DOHH2 (cell line): ENCODE results near the gene TANC1.

Experiments
- EZH2phosphoT487 ChIP-seq: fragments of 200-600 bp; sonication (generic); IDR thresholded peaks from 2 replicates; pipeline ENCODE4 v1.6.1; 2017; ENCODE audit warnings: borderline replicate concordance, mild to moderate bottlenecking, antibody characterized with exemption, low read length, moderate library complexity, mixed read lengths
- TF ChIP-seq, protein P1 (sequence below): fragments of 200-600 bp; sonication (generic); IDR thresholded peaks from one replicate; pipeline ENCODE4 v1.5.1; 2014; ENCODE audit warnings: antibody characterized with exemption, mild to moderate bottlenecking, low read depth, low read length; ENCODE audit not compliant: poor library complexity, severe bottlenecking

DNA sequence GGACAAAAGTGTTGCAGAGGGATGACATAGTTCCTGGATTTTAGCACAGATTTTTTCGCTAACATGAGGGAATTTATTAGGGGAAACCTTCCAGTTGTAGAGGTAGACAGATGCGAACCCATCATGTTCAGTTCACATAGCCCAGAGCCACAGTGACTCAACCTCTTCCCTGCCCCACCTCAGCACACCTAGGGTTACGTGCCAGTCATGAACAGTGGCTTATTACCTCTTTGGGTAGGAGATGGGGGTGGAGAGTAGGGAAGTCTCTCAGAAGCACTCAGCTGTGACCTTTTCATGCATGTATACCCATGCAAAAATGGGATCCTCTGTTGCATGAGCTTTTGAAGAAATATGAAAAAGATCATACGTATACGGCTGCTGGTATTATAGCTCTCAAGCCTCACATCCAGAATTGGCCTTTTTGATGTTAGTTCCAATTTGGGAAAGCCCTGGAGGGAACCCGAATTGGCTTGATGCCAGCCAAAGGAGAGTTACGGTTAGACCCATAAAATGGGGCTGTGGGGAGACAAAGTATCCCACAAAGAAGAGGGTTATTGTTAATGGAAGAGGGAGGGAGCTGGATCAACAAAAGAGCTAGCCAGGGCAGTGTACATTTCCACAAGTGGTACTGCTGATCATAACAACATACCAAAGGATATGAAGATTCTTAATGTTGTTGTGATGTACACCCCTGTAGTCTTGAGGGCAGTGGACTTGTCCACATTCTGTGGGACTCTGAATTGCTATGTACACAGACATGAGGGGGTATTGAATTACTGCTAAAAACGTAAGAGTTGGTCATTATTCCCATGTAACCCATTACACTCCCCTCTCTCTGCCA, 4.9 kb downstream of the TANC1 start:
- TF ChIP-seq, protein P1, sequence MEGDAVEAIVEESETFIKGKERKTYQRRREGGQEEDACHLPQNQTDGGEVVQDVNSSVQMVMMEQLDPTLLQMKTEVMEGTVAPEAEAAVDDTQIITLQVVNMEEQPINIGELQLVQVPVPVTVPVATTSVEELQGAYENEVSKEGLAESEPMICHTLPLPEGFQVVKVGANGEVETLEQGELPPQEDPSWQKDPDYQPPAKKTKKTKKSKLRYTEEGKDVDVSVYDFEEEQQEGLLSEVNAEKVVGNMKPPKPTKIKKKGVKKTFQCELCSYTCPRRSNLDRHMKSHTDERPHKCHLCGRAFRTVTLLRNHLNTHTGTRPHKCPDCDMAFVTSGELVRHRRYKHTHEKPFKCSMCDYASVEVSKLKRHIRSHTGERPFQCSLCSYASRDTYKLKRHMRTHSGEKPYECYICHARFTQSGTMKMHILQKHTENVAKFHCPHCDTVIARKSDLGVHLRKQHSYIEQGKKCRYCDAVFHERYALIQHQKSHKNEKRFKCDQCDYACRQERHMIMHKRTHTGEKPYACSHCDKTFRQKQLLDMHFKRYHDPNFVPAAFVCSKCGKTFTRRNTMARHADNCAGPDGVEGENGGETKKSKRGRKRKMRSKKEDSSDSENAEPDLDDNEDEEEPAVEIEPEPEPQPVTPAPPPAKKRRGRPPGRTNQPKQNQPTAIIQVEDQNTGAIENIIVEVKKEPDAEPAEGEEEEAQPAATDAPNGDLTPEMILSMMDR = no peak
- TF ChIP-seq EZH2phosphoT487 = no peak
